Activated naive CD4-positive, alpha-beta T cell (primary cell): Measurements from ENCODE around the gene JKAMP.
"Not testable (repeated sequence)": the region's sequence is repeated elsewhere in the genome, so short reads cannot be mapped to it uniquely, and the experiment has no call there.

ENCODE experiments used
- DNase-seq, 4 experiments: peaks; one replicate each; lab custom pipeline; 2025; lab: John Stamatoyannopoulos, UW

Gene JKAMP, protein sequence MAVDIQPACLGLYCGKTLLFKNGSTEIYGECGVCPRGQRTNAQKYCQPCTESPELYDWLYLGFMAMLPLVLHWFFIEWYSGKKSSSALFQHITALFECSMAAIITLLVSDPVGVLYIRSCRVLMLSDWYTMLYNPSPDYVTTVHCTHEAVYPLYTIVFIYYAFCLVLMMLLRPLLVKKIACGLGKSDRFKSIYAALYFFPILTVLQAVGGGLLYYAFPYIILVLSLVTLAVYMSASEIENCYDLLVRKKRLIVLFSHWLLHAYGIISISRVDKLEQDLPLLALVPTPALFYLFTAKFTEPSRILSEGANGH

DNA sequence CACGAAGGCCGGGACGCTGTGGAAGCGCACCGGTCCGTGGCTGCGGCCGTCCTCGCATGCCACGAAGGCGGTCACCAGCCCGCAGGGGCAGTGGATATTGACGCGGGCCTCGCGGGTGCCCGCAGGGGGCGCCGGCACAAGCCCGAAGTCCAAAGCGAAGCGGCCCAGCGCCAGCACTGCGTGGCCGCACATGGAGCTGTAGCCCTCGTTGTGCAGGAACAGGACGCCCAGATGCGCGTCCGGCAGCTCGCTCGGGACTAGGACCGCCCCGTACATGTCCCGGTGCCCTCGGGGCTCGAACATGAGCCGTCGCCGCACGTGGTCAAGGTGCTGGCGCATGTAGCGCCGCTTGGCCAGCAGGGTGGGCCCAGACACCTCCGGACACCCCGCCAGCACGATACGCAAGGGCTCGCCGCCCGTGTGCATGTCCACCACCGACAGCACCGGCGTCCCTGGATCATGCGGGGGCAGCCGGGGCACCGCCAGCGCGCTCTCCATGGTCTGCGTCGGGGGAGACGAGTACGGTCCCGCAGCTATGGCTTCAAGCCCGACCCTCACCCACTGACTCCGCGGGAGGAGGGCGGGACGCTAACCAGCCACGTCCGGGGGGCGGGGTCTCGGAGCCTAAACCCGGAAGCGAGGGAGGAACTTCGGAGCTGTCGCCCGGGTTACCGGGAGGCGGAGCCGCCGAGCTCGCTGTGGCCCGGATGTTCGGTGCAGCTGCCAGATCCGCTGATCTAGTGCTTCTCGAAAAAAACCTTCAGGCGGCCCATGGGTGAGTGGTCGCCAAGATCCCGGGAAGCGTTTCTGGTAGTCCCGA is at the start of gene JKAMP, which contains the start of gene L3HYPDH:
TSS of gene JKAMP (plus strand) at position 699 of the 820 bp plus-strand sequence. CDS start at position 772, 73 bp downstream.
TSS of gene L3HYPDH (minus strand) at position 590 of the 820 bp plus-strand sequence. CDS start at position 498, 92 bp downstream.
- DNase-seq, result peak; percentile 81 to 98 (median 96)

DNA sequence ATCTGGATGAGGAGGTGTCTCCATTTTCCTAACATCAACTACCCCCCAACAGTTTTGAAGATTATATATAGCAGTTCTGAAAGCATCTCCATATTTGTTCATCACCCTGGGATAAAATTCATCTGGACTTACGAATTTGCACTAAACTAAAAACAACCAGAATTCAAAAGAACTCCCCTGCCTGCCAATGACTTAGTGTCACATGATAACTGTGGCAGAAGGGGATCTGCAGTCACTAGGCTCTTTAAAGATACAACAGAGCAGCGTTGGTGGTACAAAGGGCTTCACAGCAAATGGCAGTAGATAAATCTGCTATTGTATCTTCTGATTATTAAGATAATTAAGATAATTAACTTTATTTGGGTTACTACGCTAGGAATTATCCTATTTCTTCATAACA is 49.2 kb upstream of the JKAMP start:
- no peak for DNase-seq

DNA sequence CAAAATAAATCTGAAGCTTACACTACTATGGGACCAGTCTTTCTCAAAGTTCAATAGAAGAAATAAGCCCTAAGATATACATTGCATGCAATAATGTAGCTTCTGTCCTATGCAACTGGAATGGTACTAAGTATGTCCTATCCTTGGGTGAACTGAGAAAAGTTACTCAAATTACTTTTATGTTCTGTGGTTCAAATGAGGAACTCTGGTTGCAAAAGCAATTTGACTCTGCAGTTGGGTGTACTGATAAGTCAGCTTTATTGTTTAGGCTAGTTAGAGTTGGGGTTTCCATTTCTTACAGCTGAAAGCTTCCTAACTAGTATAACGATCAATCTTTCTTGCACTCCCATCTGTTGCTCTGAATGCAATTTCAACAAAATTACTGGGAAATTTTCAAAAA is 48.3 kb upstream of the JKAMP start:
- no peak for DNase-seq

DNA sequence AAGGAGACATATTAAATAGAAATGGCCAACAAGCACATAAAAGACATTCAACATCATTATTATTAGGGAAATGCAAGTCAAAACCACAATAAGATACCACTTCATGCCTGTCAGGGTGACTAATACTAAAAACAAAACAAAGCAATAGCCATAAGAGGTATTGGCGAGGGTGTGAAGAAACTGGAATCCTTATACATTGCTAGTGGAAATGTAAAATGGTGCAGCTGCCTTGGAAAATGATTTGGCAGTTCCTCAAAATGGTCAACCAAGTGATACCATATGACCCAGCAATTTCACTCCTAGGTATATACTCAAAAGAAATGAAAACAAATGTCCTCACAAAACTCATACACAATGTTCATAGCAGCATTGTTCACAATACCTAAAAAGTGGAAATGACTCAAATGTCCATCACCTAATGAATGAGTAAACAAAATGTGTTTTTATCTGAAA is 46.1 kb upstream of the JKAMP start:
- no peak for DNase-seq

DNA sequence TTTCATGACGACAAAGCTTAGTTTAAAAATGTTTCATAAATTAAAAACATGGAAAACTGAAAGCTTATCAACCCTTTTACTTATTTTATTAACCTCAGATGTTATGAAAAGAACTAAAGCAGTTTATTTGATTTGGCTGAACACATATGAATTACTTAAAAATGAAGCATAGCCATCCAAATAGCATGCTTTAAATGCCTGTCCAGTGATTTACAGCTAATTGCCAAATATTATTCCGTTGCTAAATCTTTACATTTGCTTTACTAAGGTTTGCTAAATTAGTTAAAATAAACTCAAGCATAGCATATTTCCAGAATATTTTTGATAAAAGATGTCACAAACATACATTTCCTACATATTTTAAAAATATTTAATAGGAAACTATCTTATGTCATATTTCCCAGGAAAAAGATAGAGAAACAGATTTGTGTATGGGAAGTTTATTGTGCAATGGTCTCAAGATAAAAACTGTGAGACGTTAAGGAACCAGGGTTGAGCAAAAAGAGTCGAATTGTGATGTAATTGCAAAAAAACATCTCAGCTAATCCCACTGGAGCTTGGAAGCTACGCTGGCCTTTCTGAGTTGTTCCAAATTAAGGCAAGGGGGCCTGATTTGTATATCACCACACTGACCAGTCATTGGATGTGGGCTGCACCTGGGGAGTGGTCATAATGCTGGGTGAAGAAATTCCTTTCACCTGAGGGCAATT is 44.9 kb upstream of the JKAMP start:
- no peak for DNase-seq

DNA sequence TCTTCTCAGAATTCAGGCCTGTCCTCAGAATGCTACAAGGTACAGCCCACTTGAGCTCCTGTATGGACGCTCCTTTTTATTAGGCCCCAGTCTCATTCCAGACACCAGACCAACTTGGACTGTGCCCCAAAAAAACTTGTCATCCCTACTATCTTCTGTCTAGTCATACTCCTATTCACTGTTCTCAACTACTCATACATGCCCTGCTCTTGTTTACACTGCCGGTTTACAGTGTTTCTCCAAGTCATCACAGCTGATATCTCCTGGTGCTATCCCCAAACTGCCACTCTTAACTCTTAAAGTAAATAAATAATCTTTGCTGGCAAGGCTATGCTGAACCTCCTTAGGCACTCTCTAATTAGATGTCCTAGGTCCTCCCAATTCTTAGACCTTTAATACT is 35.6 kb upstream of the JKAMP start:
- not testable (repeated sequence) for DNase-seq

DNA sequence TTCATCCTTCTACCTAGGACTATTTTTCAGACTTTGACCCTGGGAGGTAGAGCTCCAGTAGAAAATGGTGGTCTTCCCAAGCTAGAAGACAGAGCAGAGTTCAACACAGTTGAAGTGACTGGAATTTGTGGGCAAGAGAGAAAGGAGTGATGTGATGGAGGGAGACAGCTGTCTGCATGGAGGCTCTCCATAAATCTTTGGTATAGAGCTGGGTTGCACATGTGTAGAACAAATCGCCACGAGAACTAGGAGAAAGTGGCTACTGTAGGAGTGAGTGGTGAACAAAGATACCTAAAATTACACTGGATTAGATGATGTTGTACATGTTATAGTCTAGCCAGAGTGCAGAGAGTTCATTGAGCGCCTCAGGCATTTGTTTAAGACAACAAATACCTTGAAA is 33.6 kb upstream of the JKAMP start:
- DNase-seq, result no peak

DNA sequence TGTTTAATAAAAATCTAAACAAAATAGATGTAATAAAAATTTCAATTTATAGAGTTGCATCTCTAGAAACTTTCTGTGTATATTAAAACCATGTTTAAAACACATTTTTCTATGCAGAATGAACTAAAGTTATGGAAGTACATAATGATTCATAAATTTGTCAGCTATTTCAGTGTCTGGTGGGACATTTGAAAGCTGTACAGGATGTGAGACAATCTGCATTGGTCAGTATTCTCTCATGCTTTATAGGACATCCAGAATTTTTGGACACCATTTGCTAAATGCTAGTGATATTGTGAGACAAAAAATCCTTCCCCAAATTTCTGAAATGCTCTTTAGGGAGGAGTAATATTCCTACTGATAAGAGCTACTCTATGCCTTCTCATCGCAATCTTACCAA is 32.5 kb upstream of the JKAMP start:
- no peak for DNase-seq

DNA sequence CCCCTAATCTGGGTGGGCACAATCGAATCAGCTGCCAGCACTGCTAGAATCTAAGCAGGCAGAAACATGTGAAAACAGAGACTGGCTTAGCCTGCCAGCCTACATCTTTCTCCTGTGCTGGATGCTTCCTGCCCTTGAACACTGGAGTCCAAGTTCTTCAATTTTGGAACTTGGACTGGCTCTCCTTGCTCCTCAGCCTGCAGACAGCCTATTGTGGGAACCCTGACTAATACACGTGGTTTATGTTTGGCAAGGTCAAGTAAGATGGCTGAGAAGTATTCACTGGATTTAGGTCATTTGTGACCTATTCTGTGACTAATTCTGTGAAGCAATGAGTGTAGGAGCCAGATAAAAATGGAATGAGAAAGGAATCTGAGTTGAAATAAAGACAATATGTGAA is 30.2 kb upstream of the JKAMP start:
- no peak for DNase-seq

DNA sequence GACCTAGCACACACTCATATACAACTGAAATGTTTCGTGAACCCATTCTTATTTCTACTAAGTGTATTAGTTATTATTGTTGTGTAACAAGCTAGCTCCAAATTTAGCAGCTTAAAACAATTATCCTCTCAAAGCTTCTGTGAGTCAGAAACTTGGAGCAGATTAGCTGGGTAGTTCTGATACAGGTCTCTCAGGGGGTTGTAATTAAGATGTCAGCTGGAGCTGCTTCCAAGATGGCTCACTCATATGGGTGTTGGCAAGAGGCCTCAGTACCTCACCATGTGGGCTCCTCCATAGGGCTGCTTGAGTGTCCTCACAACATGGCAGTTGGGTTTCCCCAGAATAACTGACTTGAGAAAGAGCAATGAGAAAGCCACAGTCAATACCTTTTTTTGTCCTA is 28.9 kb upstream of the JKAMP start:
- DNase-seq, result no peak

DNA sequence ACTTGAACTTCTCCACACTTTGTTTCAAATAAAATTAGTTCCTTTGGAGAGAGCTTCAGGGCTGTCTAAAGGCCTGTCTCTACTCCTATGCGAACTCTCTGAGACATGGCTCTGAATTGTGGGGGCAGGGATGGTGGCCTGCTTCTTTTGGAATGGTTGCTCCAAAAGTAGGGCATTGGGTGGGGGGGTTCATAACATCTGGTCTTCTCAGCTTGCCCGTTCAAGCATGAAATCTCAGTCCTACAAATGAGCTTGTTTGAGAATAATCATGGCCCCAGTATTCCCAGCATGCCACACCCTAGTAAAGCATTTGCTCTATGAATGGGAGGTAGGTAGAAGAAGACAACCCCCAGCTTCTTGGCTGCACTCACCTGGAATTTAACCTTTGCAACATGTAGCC is 25.8 kb upstream of the JKAMP start:
- DNase-seq, result no peak

DNA sequence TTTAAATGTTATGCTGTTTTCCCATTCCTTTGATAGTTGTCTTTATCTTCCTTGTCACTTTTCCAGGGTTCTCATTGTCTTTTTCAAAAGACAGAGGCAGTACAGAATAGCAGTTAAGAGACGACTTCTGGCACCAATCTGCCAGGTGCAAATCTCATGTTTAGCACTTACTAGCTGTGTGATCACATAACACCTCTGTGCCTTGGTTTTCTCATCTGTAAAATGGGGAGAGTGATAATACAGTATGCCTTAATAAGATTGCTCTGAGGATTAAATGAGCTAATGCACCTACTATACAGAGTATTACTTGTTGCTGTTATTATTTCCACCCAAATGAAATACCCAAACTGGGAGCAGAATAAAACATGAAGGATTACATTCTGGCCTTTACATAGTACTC is 23.9 kb upstream of the JKAMP start:
- no peak for DNase-seq

DNA sequence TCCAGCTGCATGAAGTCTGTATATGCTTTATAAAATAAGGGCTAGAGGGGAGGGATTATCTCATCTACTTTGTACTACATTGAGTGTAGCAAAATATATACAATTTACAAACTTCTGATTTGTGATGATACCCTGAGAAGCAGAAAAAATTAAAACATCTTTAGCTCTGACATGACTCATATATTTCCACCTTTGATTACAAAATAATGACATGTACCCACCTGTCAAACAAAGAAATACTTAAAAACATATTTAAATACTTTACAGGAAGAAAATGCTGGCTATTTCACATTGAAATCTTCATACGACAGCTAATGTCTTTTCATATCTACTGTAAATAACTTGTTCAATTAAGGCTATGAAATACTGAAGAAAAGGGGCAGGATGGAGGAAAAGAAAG is 22.4 kb upstream of the JKAMP start:
- no peak for DNase-seq

DNA sequence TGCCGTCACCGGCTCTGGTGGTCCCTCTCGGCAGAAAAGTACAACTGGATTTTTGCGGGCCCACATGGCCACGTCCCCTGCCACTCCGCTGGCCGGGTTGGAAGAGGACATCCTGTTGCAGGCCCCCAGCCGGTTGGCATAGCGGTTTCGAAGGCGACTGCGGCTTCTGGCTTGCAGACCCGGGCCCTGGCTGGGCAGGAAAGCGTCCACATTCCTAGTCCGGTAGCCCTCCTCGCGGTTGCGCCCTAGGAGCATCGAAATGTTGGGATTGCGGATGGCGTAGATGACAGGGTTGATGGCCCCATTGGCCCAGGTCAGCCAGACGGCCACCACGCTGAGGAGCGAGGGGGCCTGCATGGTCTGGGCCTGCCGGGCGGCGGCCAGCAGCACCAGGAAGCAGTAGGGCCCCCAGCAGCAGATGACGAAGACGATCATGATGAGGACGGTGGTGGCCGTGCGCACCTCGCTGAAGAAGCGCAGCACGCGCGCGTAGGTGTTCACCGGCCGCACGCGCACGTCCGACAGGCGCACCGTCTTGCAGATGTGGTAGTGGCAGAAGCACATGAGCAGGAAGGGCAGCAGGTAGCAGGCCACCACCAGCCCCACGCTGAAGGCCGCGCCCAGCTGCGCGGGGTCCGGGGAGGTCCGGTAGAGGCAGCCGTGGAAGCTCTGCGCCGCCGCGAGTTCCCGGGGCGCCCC is 20.4 kb upstream of the JKAMP start:
- DNase-seq, result peak in 1 of 4 experiments; percentile 12

DNA sequence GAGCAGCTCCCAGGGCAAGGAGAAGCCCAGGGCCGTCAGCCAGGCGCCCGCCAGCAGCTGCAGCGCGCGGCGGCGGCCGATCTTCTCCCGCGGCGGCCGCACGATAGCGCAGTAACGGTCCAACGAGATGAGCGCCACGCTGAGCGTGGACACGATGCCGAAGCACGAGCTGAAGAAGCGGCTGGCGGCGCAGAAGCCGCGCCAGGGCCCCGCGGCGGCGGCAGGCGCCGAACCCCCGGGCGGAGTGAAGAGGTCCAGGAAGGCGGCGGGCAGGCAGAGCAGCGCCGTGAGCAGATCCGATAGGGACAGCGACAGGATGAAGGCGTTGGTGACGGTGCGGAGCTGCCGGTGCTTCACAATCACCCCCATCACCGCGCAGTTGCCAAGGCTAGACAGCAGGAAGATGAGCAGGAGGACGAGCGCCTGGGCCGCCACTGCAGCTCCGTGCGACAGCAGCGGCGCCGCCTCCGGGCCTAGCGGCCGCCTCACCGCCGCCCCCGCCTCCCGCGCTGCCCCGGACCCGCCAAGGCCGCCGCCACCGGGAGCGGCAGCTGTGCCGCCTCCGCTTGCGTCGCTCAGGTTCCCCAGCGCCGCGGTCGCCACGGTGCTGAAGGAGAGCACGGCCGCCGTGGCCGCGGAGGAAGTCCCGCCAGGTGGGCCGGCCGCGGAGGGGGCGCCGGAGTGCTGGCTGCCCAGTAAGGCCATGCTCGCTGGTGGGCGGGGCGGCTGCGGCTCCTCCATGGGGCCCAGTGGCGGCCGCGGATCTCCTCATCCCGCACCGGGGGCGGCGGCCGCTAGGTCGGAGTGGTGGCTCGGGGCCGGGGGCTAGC is 19.6 kb upstream of the JKAMP start:
- DNase-seq, result peak in 2 of 4 experiments; percentile 13 to 51

DNA sequence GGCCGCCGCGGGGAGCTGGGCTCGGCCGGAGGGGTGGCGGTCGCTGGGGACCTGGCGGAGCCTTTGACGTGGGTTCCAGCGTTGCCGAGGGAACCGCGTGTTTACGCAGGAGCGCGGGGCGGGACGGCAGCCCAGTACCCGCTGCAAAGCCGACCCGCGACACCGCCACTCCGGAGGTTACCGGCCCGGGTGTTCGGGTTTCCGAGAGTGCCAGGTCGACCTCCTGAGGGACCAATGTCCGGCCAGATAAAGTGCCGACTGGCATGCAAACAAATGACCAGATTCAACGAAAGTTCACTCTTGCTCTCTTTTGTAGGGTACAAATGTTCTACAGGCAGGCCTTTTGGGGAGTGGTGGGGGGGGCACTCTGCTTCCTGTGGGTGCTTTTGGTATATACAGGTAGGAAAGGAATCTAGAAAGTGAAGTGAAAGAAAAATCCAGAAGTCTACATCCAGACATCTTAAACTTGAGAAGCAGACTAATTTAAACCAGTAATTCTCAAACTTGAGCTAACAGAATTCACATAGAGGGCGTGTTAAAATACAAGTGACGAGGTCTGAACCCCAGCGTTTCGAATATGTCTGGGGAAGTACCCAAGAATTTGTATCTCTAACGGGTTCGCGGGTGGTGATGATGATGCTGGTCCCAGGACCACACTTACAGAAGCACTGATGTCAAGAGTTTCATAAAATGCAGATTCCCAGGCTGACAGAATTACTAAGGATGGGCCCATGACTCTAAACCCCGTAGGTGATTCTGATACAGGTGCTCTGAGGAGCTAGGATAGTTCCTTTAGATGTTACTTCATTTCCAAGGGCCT is 18.8 kb upstream of the JKAMP start, which contains the start of gene GPR135:
TSS of gene GPR135 (minus strand) at position 65 of the 820 bp plus-strand sequence. CDS start 154 bp downstream, outside the sequence.
- peak in 3 of 4 experiments; percentile 7 to 41 (median 20) for DNase-seq

DNA sequence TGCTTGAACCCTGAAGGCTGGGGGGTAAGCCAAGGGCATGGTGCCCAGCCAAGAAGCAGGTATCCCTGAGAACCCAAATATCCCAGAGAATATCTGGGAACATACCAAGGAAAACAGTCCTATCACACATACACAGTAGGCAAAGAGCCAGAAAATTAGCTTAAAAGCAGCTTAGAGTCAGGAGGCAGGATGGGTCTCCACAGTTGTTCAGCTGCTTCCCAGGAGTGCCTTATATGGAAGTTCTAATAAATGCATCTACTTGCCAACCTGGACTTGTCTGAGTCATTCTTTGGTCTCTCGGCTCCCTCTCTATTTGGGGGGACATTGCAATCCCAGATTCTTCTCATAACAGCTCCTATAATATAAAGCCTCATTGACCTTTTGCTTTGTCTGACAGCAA is 10.1 kb upstream of the JKAMP start:
- no peak for DNase-seq

DNA sequence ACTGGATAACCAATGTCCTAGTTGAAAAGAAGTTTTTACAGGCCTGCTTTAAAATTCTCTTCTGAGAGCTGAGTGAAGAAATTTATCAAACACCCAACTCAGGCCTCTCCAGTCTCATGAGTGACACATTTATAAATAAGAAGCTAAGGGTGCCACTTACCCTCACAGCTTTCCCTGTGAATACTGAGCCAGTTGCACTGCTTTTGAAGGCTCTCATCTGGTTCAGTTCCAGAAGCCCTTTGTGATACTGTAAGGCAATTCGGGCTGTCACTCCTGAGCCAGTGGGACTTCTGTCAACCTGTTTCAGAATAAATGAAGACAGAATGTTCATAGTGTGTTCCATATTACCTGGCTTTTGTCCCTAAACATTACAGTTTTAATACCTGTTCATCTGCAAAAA is 8.6 kb upstream of the JKAMP start:
- no peak for DNase-seq

DNA sequence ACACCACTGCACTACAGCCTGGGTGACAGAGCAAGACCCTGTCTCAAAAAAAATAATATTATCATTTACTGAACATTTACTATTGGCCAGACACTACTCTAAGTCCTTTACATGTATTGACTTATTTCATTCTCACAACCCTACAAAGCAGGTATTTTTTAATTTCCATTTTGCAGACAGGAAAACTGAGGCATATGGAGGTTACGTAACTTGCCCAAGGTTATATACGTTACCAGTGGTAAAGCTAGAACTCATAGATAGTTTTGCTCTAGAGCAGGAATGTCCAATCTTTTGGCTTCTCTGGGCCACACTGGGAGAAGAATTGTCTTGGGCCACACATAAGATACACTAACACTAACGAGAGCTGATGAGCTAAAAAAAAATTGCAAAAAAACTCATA is 5.8 kb upstream of the JKAMP start:
- DNase-seq, result no peak

DNA sequence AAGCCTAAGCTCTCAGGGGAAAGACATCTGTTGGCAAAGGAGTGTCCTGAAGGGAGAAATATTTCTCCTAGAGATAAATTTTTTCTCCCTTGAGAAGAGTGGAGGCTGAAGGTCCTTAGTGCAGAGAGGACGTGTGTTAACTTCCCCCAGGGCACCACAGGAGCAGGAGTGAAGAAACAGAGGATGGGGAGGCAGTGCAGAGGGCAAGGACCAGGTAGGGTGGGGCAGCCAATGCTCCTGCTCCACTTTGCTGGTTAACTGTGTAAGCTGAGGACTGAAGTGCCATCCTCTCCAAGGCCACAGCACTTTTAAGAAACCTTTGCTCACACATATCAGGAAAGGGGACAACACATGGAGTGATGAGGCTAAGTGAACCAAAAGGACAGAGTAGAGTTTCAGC is 4.2 kb upstream of the JKAMP start:
- no peak for DNase-seq
